Renal cortex interstitium (tissue), 15 donors: ENCODE results near the gene UGT1A10. TPM values are rescaled to one million over a fixed set of nuclear protein-coding genes. Genes with fewer than 3 reads are reported as not detected.
"Not testable (repeated sequence)": the region's sequence is repeated elsewhere in the genome, so short reads cannot be mapped to it uniquely, and the experiment has no call there.

Source experiments
- DNase-seq, 11 donors: peaks; one replicate each; pipeline ENCODE4 v3.0.0-alpha.2; 2013; ENCODE audit warnings: low read depth in 9 of 11, low spot score in 4 of 11; ENCODE audit errors: extremely low read depth in 1 of 11
- long read RNA-seq, 16 experiments: transcript quantifications; one replicate each; lab custom pipeline, GENCODE V29; 2026
- polyA plus RNA-seq, 3 donors: library from polyadenylated mRNA; unstranded; fragments of 120-200 nt; gene quantifications; one replicate each; pipeline ENCODE4 v1.2.1, GENCODE V29; 2013; ENCODE audit not compliant: insufficient read length in 3 of 3

UGT1A10 gene
- not detected for polyA plus RNA-seq
- long read RNA-seq, donor 1, result 0 reads
- long read RNA-seq, donor 2, result 0 reads
- long read RNA-seq, donor 3, result 0 reads
- long read RNA-seq, donor 4, result 0 reads
- long read RNA-seq, donor 5, result 0 reads
- long read RNA-seq, donor 6, result 0 reads
- long read RNA-seq, donor 7, result 0 reads
- long read RNA-seq, donor 8, result 0 reads
- long read RNA-seq, donor 9, result 0 reads
- long read RNA-seq, donor 10, result 0 reads
- long read RNA-seq, donor 11, result 0 reads
- long read RNA-seq, donor 12, result 0 reads
- long read RNA-seq, donor 13, result 0 reads
- long read RNA-seq, donor 14, result 0 reads
- long read RNA-seq, donor 15, result 0 reads
- long read RNA-seq, donor 16, result 0 reads

DNA sequence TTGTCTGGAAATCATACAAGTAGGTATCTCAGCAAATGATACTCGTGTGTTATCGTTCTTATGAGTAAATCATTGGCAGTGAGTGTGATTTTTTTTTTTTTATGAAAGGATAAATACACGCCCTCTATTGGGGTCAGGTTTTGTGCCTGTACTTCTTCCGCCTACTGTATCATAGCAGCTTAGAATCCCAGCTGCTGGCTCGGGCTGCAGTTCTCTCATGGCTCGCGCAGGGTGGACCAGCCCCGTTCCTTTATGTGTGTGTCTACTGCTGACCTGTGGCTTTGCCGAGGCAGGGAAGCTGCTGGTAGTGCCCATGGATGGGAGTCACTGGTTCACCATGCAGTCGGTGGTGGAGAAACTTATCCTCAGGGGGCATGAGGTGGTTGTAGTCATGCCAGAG lies at the start of gene UGT1A10:
Gene UGT1A10, plus strand, starts transcription at position 143 of the 400 bp plus-strand sequence. Its CDS starts 75 bp downstream, at position 218.
- not testable (repeated sequence) for DNase-seq

DNA sequence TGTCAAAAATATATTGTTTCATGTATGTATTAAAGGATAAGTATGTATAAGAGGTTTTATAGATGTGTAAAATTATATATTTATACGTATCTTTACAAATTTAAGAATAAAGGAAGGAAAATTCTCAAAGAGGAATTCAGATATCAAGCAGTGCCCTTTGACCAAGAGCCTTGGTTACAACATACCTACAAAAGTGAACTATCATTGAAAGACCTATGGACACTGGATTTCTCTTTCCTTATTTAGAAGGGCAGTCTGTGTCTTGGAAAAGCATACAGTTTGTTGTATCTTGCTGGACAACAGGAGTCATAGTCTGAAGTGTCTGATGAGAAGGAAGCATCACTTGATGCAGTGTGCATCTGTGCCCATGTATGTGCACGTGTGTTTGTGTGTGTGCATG lies 47.8 kb upstream of the UGT1A10 start:
- DNase-seq, result no peak

DNA sequence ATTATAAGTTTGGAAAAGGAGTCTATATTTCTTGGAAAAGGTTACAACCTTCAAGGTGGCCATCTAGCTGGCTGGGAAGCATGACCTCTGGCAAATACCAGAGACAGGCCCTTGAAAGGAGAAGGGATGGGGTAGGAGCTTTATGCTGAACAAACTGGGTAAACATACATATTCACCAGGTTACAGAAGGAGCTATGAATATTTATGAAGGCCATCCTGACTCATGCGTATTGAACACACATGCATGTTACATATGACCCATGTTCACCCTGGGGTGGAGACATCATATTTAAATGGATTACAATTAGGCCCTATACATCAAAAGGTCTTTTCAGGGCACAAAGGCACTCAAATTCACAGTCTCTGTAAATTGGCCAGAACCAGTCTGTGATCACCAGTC lies 43.5 kb upstream of the UGT1A10 start:
- DNase-seq, result not testable (repeated sequence)

DNA sequence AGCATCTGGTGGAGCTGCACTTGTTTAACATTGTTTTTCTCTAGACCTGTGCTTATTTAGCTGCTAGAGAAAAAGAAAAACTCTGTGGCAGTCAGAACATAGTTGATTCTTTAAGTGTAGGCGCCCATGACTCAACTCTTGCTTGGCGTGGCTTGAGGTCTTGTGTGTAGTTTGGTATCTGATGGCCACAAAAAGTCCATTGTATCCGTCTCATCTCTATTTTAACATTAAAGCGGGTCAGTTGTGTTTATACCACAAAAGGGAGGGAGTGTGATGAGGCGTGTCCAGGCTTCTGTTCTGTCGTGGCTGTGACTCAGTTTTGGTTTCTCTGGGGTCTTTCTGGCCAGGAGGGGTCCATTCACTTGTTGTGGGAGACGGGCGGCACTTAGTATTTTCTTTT lies 43.0 kb upstream of the UGT1A10 start:
- DNase-seq, result no peak

DNA sequence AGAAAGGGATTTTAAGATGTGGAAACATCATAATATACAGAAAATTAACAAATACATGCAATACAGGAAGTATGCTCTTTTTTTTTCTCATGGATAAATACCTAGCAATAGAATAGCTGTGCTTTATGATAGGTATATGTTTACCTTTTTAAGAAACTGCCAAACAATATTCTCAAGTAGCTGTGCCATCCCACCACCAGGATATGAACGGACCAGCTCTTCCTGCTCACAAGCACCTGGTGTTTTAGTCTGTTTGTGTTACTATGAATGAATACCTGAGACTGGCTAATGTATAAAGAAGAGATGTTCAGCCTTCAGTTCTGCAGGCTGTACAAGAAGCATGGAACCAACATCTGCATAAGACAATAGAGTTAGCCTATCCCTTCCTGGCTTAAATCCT lies 38.7 kb upstream of the UGT1A10 start:
- DNase-seq, result no peak

DNA sequence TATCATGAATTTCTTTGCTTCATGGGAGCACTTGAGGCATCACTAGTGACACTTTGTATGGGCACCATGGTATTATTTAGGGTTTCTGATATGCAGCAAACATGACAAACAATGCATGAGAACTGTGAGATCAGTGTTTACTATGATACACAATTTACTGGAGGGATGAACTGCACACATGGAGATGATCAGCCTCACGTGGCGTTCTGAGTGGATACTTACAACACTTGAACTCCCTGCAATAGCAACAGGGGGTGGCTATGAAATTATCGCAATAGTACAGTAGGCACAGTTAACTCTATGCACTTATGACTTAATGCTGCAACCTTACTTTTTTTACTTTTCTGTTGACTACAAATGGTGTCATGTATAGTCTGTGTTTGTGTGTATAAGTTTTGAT lies 37.3 kb upstream of the UGT1A10 start:
- no peak for DNase-seq

DNA sequence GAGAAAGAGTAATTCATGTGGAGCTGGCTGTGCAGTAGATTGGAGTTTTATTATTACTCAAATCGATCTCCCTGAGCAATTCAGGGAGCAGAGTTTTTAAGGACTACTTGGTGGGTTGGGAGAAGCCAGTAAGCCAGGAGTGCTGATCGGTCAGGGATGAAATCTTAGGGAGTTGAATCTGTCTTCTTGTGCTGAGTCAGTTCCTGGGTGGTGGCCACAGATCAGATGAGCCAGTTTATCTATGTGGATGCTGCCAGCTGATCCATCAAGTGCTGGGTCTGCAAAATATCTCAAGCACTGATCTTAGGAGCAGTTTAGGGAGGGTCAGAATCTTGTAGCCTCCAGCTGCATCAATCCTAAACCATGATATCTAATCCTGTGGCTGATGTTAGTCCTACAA lies 35.9 kb upstream of the UGT1A10 start:
- DNase-seq, result no peak

DNA sequence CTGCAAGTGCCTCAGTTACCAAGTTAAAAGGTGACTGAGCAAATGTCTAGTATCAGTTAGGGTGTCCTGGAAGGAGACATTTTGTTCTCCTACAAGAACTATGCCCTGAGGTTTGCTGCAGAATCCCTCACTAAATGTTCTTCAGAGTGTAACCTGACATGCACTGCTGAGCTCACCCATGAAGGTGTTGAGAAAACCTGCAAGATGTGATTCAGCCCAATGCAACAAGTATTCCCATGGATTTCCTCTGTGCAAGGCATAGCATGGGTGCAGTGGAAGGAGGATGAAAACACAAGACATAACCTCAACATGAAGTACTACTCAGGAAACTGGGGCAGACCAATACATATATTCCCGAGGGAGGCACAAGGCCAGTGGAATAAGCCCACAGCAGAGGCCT lies 34.2 kb upstream of the UGT1A10 start:
- DNase-seq, result no peak

DNA sequence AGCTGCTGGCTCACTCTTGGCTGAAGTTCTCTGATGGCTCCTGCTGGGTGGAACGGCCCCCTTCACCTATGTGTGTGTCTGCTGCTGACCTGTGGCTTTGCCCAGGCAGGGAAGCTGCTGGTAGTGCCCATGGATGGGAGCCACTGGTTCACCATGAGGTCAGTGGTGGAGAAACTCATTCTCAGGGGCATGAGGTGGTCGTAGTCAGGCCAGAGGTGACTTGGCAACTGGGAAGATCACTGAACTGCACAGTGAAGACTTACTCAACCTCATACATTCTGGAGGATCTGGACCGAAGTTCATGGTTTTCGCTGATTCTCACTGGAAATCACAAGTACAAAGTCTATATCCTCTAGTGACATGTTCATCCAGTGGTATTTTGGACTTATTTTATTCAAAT lies 32.7 kb upstream of the UGT1A10 start:
- no peak for DNase-seq

DNA sequence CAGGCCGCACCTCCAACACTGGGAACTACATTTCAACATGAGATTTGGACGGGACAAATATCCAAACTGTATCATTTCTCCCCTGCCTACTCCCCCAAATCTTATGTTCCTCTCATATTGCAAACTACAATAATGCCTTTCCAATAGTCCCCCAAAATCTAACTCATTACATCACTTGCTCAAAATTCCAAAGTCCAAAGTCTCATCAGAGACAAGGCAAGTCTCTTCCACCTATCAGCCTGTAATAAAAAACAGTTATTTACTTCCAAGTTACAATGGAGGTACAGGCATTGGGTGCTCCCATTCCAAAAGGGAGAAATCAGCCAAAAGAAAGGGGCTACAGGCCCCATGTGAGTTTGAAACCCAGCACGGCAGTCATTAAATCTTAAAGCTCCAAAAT lies 31.4 kb upstream of the UGT1A10 start:
- DNase-seq, result no peak

DNA sequence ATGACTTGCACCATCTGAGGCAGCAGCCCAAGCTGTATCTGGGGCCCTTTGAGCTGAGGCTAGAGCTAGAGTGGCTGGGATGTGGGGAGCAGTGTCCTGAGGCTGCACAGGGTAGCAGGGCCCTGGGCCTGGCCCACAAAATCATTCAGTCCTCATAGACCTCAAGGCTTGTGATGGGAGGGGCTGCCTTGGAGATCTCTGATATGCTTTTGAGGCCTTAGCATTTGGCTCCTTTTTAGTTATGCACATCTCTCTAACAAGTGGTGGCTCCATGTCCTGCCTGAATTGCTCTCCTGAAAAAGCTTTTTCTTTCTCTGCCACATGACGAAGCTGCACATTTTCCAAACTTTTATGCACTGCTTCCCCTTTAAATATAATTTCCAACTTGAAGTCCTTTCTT lies 30.6 kb upstream of the UGT1A10 start:
- DNase-seq, result no peak

DNA sequence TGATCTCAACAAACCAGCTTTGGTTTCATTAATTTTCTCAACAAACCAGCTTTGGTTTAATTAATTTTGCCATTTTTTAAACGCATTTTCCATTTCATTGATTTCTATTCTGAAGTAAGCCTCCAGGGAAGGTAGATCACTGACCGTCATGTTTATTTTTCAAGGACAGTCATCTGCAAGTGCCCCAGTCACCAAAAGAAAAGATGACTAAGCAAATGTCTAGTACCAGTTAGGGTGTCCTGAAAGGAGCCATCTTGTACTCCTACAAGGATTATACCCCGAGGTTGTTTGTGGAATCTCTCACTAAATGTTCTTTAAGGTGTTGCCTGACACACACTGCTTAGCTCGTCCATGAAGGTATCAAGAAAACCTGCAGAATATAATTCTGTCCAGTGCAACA lies 25.0 kb upstream of the UGT1A10 start:
- DNase-seq, result no peak

DNA sequence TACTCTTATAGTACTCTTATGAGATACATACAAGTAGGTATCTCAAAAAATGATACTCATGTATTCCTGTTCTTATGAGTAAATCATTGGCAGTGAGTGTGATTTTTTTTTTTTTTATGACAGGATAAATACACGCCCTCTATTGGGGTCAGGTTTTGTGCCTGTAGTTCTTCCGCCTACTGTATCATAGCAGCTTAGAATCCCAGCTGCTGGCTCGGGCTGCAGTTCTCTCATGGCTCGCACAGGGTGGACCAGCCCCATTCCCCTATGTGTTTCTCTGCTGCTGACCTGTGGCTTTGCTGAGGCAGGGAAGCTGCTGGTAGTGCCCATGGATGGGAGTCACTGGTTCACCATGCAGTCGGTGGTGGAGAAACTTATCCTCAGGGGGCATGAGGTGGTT lies 18.8 kb upstream of the UGT1A10 start, which contains the start of gene UGT1A8:
Gene UGT1A8, plus strand, starts transcription at position 158 of the 400 bp plus-strand sequence. Its CDS starts 75 bp downstream, at position 233.
- not testable (repeated sequence) for DNase-seq

DNA sequence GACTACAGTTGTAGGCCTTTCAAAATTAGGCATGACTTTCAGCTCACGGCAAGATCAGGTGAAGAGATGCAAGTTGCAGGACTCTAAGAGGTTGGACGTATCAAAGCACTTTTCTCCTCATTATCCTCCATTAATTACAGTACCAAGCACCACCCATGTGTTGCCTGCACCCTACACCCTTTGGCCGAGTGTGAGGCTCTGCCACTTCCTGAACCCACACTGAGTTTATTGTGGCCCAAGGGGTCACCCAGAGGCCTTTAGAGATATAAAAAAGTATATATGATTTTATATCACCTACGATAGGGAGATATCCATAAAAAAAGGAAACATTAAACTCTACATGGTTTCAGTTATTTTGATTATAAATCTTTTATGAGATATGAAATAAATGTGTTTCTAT lies 16.0 kb upstream of the UGT1A10 start:
- DNase-seq, result no peak

DNA sequence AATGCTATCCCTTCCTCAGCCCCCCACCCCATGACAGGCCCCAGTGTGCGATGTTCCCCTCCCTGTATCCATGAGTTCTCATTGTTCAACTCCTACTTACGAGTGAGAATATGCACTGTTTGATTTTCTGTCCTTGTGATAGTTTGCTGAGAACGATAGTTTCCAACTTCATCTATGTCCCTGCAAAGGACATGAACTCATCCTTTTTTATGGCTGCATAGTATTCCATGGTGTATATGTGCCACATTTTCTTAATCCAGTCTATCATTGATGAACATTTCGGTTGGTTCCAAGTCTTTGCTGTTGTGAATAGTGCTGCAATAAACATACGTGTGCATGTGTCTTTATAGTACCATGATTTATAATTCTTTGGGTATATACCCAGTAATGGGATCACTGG lies 14.4 kb upstream of the UGT1A10 start:
- not testable (repeated sequence) for DNase-seq

DNA sequence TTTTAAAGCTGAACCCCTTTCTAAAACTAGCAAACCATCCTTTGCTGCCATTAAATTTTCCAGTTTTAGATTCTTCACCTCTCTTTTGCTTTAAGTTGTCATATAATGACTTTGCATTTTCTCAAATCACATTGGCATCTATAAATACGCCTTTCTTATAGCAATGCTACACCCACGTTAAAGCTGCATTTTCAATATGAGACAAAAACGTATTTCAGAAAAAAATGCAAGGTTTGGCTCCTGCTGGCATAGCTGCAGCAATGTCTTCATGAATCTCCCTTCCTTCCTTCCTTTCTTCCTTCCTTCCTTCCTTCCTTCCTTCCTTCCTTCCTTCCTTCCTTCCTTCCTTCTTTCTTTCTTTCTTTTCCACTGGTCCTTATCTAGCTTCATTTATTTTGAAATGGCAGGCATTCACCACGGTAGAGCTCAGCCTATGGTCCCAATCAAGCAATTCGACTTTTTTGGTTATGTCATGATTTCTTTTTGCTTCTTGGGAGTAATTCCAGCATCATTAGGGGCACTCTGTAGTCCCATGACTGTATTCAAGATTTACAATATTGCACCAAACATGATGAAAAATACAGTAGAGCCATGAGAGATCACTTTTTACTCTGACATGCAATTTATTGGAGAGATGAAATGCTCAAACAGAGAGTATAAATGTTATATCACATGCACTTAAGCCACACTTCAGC lies 8.8 kb upstream of the UGT1A10 start:
- DNase-seq, result no peak

DNA sequence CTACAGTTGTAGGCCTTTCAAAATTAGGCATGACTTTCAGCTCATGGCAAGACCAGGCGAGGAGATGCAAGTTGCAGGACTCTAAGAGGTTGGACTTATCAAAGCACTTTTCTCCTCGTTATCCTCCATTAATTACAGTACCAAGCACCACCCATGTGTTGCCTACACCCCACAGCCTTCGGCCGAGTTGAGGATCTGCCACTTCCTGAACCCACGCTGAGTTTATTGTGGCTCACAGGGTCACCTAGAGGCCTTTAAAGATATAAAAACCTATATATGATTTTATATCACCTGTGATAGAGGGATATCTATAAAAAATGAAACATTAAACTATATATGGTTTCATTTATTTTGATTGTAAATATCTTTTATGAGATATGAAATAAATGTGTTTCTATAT lies 2.6 kb downstream of the UGT1A10 start:
- DNase-seq, result no peak

DNA sequence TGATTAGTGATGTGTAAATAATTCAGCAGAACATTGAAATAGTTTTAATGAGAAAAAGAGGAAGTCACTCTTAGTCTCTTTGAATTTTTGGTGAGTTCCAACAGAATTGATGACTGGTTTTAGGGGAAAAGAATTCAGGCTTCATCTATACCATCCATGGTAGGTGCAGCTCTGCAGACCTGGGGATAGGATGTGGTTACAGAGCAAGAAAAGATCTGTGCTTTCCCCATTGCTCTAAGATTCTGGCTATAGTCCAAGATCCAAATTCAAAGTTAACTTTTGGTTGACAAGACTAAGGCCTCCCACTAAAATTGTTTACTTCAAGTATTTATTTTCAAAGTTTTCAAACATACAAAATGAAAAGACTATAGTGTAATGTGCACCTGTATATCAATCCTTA lies 3.6 kb downstream of the UGT1A10 start:
- DNase-seq, result no peak

DNA sequence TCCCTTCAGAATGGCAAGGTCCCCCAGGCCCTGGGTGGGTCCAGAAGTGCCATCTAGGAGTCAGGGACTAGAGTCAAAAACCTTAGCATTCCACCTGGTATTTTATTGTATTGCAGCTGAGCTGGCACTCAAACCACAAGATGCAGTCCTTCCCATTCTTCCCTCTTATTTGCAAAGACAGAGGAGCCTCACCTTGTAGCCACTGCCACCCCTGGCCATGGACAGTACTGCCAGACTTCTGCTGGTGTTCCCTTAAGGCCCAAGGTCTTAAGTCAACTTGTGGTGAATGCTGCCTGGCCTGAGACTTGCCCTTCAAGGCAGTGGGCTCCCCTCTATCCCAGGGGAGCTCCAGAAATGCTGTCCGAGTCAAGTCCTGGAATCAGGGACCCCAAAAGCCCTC lies 6.9 kb downstream of the UGT1A10 start:
- DNase-seq, result no peak

DNA sequence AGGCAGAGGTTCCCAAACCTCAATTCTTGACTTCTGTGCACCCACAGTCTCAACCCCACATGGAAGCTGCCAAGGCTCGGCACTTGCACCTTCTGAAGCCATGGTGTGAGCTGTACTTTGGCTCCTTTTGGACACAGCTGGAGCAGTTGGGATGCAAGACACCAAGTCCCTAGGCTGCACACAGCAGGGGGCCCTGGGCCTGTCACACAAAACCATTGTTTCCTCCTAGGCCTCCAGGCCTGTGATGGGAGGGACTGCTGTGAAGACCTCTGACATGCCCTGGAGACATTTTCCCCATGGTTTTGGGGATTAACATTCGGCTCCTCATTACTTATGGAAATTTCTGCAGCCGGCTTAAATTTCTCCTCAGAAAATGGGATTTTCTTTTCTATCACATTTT lies 9.8 kb downstream of the UGT1A10 start:
- DNase-seq, result not testable (repeated sequence)

DNA sequence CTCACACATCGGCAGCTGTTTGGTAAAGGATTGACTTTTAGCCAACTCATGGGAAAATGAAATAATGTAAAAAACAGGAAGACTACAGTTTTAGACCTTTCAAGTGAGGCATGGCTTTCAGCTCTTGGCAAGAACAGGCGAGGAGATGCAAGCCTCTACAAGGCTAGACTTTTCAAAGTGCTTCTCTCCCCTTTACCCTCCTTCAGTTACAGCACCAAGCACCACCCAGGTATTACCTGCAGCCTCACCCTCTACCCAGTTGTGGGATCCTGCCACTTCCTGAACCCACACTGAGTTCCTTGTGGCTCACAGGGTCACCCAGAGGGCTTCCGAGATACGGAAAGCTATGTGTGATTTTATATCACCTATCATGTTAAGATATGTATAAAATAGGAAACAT lies 14.7 kb downstream of the UGT1A10 start:
- DNase-seq, result no peak
